Naive thymus-derived CD4-positive, alpha-beta T cell (primary cell): Measurements from ENCODE around the gene EYS. TPM values are rescaled to one million over a fixed set of nuclear protein-coding genes. Genes with fewer than 3 reads are reported as not detected.

Experiments
- ATAC-seq: fragments of 150-1000 bp; cut with Tn5 transposase; 2 replicates; pipeline ENCODE4 v1.10.0; 2021; ENCODE audit warnings: mild to moderate bottlenecking, moderate library complexity
- CTCF ChIA-PET: fragments of 350-600 bp; sonication (Branson Sonifier 250); formaldehyde crosslinking; loops from one replicate; lab custom pipeline; 2021; ENCODE audit warnings: antibody characterized with exemption; lab: Charles Lee
- POLR2A ChIA-PET: fragments of 350-600 bp; sonication (Branson Sonifier 250); formaldehyde crosslinking; loops from one replicate; lab custom pipeline; 2021; ENCODE audit warnings: antibody characterized with exemption, inconsistent platforms; lab: Charles Lee
- DNase-seq, 9 donors: peaks; one replicate each; pipeline versions ENCODE4 v3.0.0 to v3.0.0-alpha.2; 2020 to 2022; ENCODE audit warnings: mixed read lengths in 1 of 9
- H3K27ac ChIP-seq: one replicate; pipeline ENCODE4 v1.7.0; 2013; ENCODE audit warnings: mild to moderate bottlenecking, low read depth, low read length, moderate library complexity
- H3K27me3 ChIP-seq, 2 donors: one replicate each; pipeline ENCODE4 v1.7.0; 2013; ENCODE audit warnings: low read length in 2 of 2, mild to moderate bottlenecking in 2 of 2, moderate library complexity in 2 of 2; ENCODE audit not compliant: control insufficient read depth in 2 of 2, insufficient read depth in 2 of 2
- H3K36me3 ChIP-seq, 3 experiments: 1 replicate in 2 of 3; 2 replicates in 1 of 3; pipeline ENCODE4 v1.7.0; 2013; ENCODE audit warnings: low read length in 3 of 3, mild to moderate bottlenecking in 3 of 3, moderate library complexity in 1 of 3; ENCODE audit not compliant: insufficient read depth in 3 of 3, control insufficient read depth in 2 of 3
- H3K4me1 ChIP-seq, 2 donors: one replicate each; pipeline ENCODE4 v1.7.0; 2013; ENCODE audit warnings: low read length in 2 of 2, mild to moderate bottlenecking in 2 of 2, moderate library complexity in 1 of 2; ENCODE audit not compliant: control insufficient read depth in 2 of 2, insufficient read depth in 2 of 2
- H3K4me3 ChIP-seq: 2 replicates; pipeline ENCODE4 v1.7.0; 2013; ENCODE audit warnings: mild to moderate bottlenecking, low read length
- H3K9me3 ChIP-seq, 3 experiments: 1 replicate in 2 of 3; 2 replicates in 1 of 3; pipeline ENCODE4 v1.7.0; 2013; ENCODE audit warnings: low read length in 3 of 3; ENCODE audit not compliant: control insufficient read depth in 2 of 3
- H3K27ac Mint-ChIP-seq, 9 donors: one replicate each; pipeline ENCODE4 v1.8.0; 2020 to 2022; ENCODE audit warnings: mixed read lengths in 9 of 9, mild to moderate bottlenecking in 8 of 9, moderate library complexity in 5 of 9, inconsistent platforms in 2 of 9
- H3K27me3 Mint-ChIP-seq, 5 donors: one replicate each; pipeline ENCODE4 v1.8.0; 2021 to 2022; ENCODE audit warnings: mixed read lengths in 5 of 5, mild to moderate bottlenecking in 1 of 5
- H3K36me3 Mint-ChIP-seq, 5 donors: one replicate each; pipeline ENCODE4 v1.8.0; 2020 to 2022; ENCODE audit warnings: mixed read lengths in 5 of 5, mild to moderate bottlenecking in 3 of 5, inconsistent platforms in 1 of 5
- H3K4me1 Mint-ChIP-seq, 7 donors: one replicate each; pipeline ENCODE4 v1.8.0; 2020 to 2022; ENCODE audit warnings: mixed read lengths in 7 of 7, mild to moderate bottlenecking in 3 of 7, inconsistent platforms in 1 of 7
- H3K4me3 Mint-ChIP-seq, 10 donors: one replicate each; pipeline ENCODE4 v1.8.0; 2020 to 2022; ENCODE audit warnings: mild to moderate bottlenecking in 10 of 10, mixed read lengths in 10 of 10, moderate library complexity in 6 of 10, inconsistent platforms in 2 of 10
- H3K9me3 Mint-ChIP-seq, 11 donors: one replicate each; pipeline ENCODE4 v1.8.0; 2020 to 2022; ENCODE audit warnings: mixed read lengths in 11 of 11, mild to moderate bottlenecking in 4 of 11, inconsistent platforms in 1 of 11, moderate library complexity in 1 of 11
- intact Hi-C, 2 donors: fragments of 100-400 bp; cut with micrococcal nuclease; formaldehyde crosslinking; loops; one replicate each; pipeline ENCODE4 v1.15.1; 2023
- polyA plus RNA-seq, 2 donors: library from polyadenylated mRNA; unstranded; fragments of 300-500 nt; fragmentation: Illumina TruSeq; gene quantifications; one replicate each; pipeline ENCODE4 v1.2.3, GENCODE V29; 2021
- total RNA-seq, 6 experiments: library from RNA in 5 of 6; stranded (reverse) in 5 of 6; gene quantifications; 1 replicate in 5 of 6; 2 replicates in 1 of 6; pipeline ENCODE4 v1.2.3 and lab custom pipeline; 2021 to 2026

EYS gene
- total and polyA plus RNA-seq, 7 experiments from 2014 or later = 0.07 to 0.21 (median 0.13) TPM; not detected in 4

DNA sequence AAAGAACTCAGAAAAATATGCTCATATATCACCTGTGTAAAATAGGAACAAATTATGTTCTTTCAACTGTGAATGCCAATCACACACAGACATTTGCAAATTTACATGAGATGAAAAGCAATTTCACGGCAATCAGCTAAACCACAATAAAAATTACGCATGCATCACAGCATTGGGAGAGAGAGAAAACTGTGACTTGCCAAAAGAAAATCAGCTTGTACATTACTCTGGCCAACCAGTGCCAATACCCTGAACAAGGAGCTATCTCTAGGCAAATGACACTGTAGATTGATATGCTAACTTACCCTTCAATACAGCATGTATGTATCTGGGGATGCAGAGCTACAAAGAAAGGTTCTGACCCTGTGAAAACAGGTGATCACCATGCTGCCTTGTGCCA is 515.6 kb downstream of the EYS start:
- no peaks in the 10 kb centered on the region for H3K27me3 ChIP-seq
- Mint-ChIP-seq H3K27me3 (no peaks in the 10 kb centered on the region), H3K36me3 (no peaks in the 10 kb centered on the region), H3K4me3 (no peak overlapping the region), H3K27ac (no peak overlapping the region), H3K4me1 (no peaks in the 10 kb centered on the region), H3K9me3 (peaks cover 0 to 15% (median 3%) of the 10 kb centered on the region in 11 donors)
- ChIA-PET POLR2A (no interaction called here), CTCF (no interaction called here)
- no peaks in the 10 kb centered on the region for H3K36me3 ChIP-seq
- intact Hi-C loops = no loop called here
- H3K4me1 ChIP-seq = no peaks in the 10 kb centered on the region
- DNase-seq (no peak), ATAC-seq (no peak)
- no peaks in the 10 kb centered on the region for H3K9me3 ChIP-seq
- no peak overlapping the region for H3K4me3 ChIP-seq
- no peak overlapping the region for H3K27ac ChIP-seq

DNA sequence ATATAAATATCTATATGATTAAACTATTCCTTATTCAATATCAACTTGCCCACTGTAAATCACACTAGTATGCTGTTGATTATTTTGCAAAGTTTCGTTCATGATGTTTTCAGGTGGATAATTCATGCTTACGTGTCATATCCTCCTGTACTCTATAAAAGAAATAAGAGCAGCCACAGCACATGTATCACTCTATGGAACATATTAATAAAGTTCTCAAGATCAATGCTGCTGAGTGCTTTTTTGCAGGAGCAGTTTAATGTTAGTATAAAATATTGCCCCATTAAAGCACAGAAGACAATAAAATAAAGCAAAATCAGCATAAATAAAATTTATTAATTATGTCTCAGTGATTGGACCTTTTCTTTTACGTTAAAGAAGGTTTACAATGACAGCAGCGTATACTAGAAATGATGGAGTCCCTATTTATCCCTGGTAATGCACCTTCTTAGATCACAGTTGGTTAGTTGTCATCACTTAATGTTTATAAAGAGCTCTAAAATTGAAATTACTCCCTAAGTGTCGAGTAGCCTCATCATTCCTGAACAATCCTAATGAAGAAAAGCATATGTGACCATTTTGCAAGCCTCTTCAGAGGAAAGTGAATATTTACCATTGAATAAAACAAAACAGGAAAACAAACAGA is 517.7 kb downstream of the EYS start:
- ATAC-seq = no peak
- no peak for DNase-seq
- Histone ChIP-seq H3K27ac (no peak overlapping the region), H3K9me3 (no peaks in the 10 kb centered on the region), H3K27me3 (no peaks in the 10 kb centered on the region), H3K4me3 (no peak overlapping the region), H3K36me3 (no peaks in the 10 kb centered on the region), H3K4me1 (no peaks in the 10 kb centered on the region)
- H3K4me1 Mint-ChIP-seq = no peaks in the 10 kb centered on the region
- H3K36me3 Mint-ChIP-seq = no peaks in the 10 kb centered on the region
- ChIA-PET POLR2A (no interaction called here), CTCF (no interaction called here)
- H3K9me3 Mint-ChIP-seq = peaks cover 0 to 11% (median 3%) of the 10 kb centered on the region in 11 donors
- no peaks in the 10 kb centered on the region for H3K27me3 Mint-ChIP-seq
- no peak overlapping the region for H3K4me3 Mint-ChIP-seq
- intact Hi-C loops = no loop called here
- no peak overlapping the region for H3K27ac Mint-ChIP-seq

DNA sequence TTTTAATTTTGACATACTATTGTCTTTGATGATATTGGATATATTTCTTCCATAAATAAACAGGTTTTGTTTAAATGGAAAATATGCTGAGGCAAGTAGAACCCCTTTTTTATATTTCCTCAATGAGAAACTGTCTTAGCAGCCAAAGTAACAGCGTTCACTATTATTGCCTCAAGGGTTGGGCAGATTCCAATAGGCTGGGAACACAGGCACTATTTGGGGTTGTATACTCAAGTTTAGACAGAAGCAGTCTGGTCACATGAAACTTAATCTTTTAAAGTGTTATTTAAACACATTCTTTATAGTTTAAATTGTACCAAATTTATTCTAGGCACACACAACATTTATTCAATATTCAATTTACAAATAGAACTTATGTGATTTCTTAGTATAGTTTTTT is 520.2 kb downstream of the EYS start:
- H3K36me3 Mint-ChIP-seq = no peaks in the 10 kb centered on the region
- no peak overlapping the region for H3K27ac Mint-ChIP-seq
- DNase-seq = no peak
- no peak overlapping the region for H3K4me3 ChIP-seq
- H3K27ac ChIP-seq = no peak overlapping the region
- H3K9me3 Mint-ChIP-seq = peaks cover 0 to 7% (median 2%) of the 10 kb centered on the region in 11 donors
- H3K27me3 ChIP-seq = no peaks in the 10 kb centered on the region
- no peaks in the 10 kb centered on the region for H3K27me3 Mint-ChIP-seq
- H3K4me1 Mint-ChIP-seq = no peaks in the 10 kb centered on the region
- ChIA-PET CTCF (no interaction called here), POLR2A (no interaction called here)
- intact Hi-C loops = no loop called here
- no peaks in the 10 kb centered on the region for H3K9me3 ChIP-seq
- H3K4me3 Mint-ChIP-seq = no peak overlapping the region
- H3K4me1 ChIP-seq = no peaks in the 10 kb centered on the region
- H3K36me3 ChIP-seq = no peaks in the 10 kb centered on the region
- ATAC-seq = no peak

DNA sequence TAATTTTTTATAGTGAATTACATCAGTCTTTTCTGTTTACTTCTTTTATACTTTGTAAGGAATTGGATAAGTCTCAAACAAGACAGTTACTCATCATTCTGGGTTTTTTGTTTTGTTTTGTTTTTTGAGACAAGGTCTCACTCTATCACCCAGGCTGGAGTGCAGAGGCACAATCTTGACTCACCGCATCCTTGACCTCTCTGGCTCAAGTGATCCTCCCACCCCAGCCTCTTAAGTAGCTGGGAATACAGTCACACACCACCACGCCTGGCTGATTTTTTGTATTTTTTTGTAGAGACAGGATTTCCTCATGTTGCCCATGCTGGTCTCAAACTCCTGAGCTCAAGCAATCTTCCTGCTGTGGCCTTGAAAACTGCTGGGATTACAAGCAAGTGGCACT is 524.3 kb downstream of the EYS start:
- H3K36me3 ChIP-seq = no peaks in the 10 kb centered on the region
- no peaks in the 10 kb centered on the region for H3K4me1 ChIP-seq
- H3K27me3 Mint-ChIP-seq = no peaks in the 10 kb centered on the region
- no peak for ATAC-seq
- POLR2A ChIA-PET = no interaction called here
- H3K4me3 ChIP-seq = no peak overlapping the region
- H3K4me3 Mint-ChIP-seq = no peak overlapping the region
- no peaks in the 10 kb centered on the region for H3K27me3 ChIP-seq
- H3K27ac Mint-ChIP-seq = no peak overlapping the region
- CTCF ChIA-PET = no interaction called here
- no peaks in the 10 kb centered on the region for H3K36me3 Mint-ChIP-seq
- peaks cover 0 to 12% (median 4%) of the 10 kb centered on the region in 11 donors for H3K9me3 Mint-ChIP-seq
- intact Hi-C loops = no loop called here
- H3K27ac ChIP-seq = no peak overlapping the region
- no peak for DNase-seq
- H3K9me3 ChIP-seq = no peaks in the 10 kb centered on the region
- no peaks in the 10 kb centered on the region for H3K4me1 Mint-ChIP-seq

- intact Hi-C loops = no loop called here
- Mint-ChIP-seq H3K27ac (no peak overlapping the region), H3K36me3 (no peaks in the 10 kb centered on the region), H3K9me3 (peaks cover 0 to 12% (median 2%) of the 10 kb centered on the region in 11 donors), H3K27me3 (no peaks in the 10 kb centered on the region), H3K4me3 (no peak overlapping the region), H3K4me1 (no peaks in the 10 kb centered on the region)
- Histone ChIP-seq H3K9me3 (no peaks in the 10 kb centered on the region), H3K27me3 (no peaks in the 10 kb centered on the region), H3K4me3 (no peak overlapping the region), H3K36me3 (no peaks in the 10 kb centered on the region), H3K4me1 (no peaks in the 10 kb centered on the region), H3K27ac (no peak overlapping the region)
- ATAC-seq = no peak
- no peak for DNase-seq
- POLR2A ChIA-PET = no interaction called here
- CTCF ChIA-PET = interaction anchor here (0.5 kb wide), 1 partner anchor 1239 kb away, joined by 3 read pairs; no protein-coding TSS in a partner anchor
Measured at GRCh38 chr6:65170273-65170672, 536.8 kb downstream of the EYS start.

DNA sequence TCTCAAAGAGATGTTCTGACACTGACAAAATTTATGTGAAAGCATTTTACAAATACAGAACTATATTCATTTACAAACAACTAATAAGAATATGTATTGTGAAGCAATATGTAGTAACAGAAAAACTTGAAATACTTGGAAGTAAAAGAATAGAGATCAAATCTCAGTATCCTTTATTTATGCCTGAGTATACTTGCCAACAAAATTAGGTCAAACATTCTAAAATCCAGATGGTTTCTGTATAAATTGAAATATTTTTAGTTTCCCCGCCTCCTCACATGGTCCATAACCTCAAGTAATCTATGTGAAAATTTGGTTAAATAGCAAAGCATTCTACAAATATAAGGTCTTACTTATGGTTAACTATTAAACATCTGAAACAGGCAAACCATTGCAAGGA is 545.4 kb downstream of the EYS start:
- H3K4me1 Mint-ChIP-seq = no peaks in the 10 kb centered on the region
- Histone ChIP-seq H3K4me1 (no peaks in the 10 kb centered on the region), H3K27me3 (no peaks in the 10 kb centered on the region), H3K4me3 (no peak overlapping the region), H3K9me3 (no peaks in the 10 kb centered on the region), H3K36me3 (no peaks in the 10 kb centered on the region), H3K27ac (no peak overlapping the region)
- H3K27me3 Mint-ChIP-seq = no peaks in the 10 kb centered on the region
- intact Hi-C loops = no loop called here
- ATAC-seq (no peak), DNase-seq (no peak)
- H3K4me3 Mint-ChIP-seq = no peak overlapping the region
- ChIA-PET POLR2A (no interaction called here), CTCF (no interaction called here)
- H3K36me3 Mint-ChIP-seq = no peaks in the 10 kb centered on the region
- no peak overlapping the region for H3K27ac Mint-ChIP-seq
- peaks cover 1 to 31% (median 5%) of the 10 kb centered on the region in 11 donors for H3K9me3 Mint-ChIP-seq

GRCh38 chr6:65157025-65157424 is 550.0 kb downstream of the EYS start:
- Histone ChIP-seq H3K36me3 (no peaks in the 10 kb centered on the region), H3K27me3 (no peaks in the 10 kb centered on the region), H3K4me3 (no peak overlapping the region), H3K4me1 (no peaks in the 10 kb centered on the region), H3K27ac (no peak overlapping the region), H3K9me3 (no peaks in the 10 kb centered on the region)
- ChIA-PET CTCF (no interaction called here), POLR2A (no interaction called here)
- ATAC-seq (no peak), DNase-seq (no peak)
- no peaks in the 10 kb centered on the region for H3K27me3 Mint-ChIP-seq
- H3K36me3 Mint-ChIP-seq = no peaks in the 10 kb centered on the region
- H3K9me3 Mint-ChIP-seq = peaks cover 0 to 33% (median 4%) of the 10 kb centered on the region in 11 donors
- no peak overlapping the region for H3K4me3 Mint-ChIP-seq
- no peak overlapping the region for H3K27ac Mint-ChIP-seq
- H3K4me1 Mint-ChIP-seq = no peaks in the 10 kb centered on the region
- intact Hi-C loops = no loop called here
